SJSA1 (cell line): ENCODE measurements around the gene ARFGEF3. TPM values are rescaled to one million over a fixed set of nuclear protein-coding genes. Genes with fewer than 3 reads are reported as not detected.
"Not testable (repeated sequence)": the region's sequence is repeated elsewhere in the genome, so short reads cannot be mapped to it uniquely, and the experiment has no call there.

ENCODE experiments used
- DNase-seq, 2 experiments: peaks; one replicate each; pipeline ENCODE4 v3.0.0-alpha.2; 2015 to 2020; ENCODE audit warnings: low spot score in 2 of 2, low read depth in 1 of 2
- H3K27ac ChIP-seq: fragments of 250-450 bp; sonication (Bioruptor Pico); 2 replicates; pipeline ENCODE4 v1.5.1; 2020; ENCODE audit warnings: mild to moderate bottlenecking, moderate library complexity
- H3K27me3 ChIP-seq: fragments of 250-450 bp; sonication (Bioruptor Pico); replicated peaks from 2 replicates; pipeline ENCODE4 v1.5.1; 2020; ENCODE audit warnings: mild to moderate bottlenecking, moderate library complexity
- H3K36me3 ChIP-seq: fragments of 250-450 bp; sonication (Bioruptor Pico); 2 replicates; pipeline ENCODE4 v1.5.1; 2020; ENCODE audit warnings: mild to moderate bottlenecking
- H3K4me1 ChIP-seq: fragments of 250-450 bp; sonication (Bioruptor Pico); replicated peaks from 2 replicates; pipeline ENCODE4 v1.6.1; 2021; ENCODE audit warnings: mild to moderate bottlenecking
- H3K4me3 ChIP-seq: fragments of 250-450 bp; sonication (Bioruptor Pico); 2 replicates; pipeline ENCODE4 v1.5.1; 2020; ENCODE audit warnings: mild to moderate bottlenecking
- H3K9me3 ChIP-seq: fragments of 250-450 bp; sonication (Bioruptor Pico); replicated peaks from 2 replicates; pipeline ENCODE4 v1.5.1; 2020; ENCODE audit warnings: mild to moderate bottlenecking
- total RNA-seq: library from RNA; depleted of rRNA; stranded (reverse); fragments of >200 nt; shearing (Covaris generic); gene quantifications from 2 replicates; pipeline ENCODE4 v1.2.3, GENCODE V29; 2014

ARFGEF3 gene
- total RNA-seq, 1 experiment from 2014 or later: not detected

DNA sequence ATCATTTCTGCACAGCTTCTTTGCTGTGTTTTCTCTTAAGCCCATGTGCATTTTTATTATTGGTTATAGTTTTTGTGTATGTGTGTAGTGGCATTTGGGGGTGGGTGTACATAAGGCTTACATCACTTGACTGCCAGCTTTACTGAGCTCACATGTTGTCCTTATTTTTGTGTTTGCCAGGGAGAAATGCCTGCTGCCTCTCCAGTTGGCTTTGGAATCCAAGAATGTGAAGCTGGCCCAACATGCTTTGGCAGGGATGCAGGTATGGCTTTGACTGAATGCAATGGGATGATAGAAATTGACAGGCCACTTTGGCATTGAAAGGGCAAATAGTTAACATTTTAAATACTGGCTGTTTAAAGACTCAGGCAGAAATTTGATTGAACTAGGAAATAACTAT, 45.1 kb downstream of the ARFGEF3 start:
- Histone ChIP-seq H3K27ac (no peak overlapping the region), H3K4me3 (no peak overlapping the region), H3K4me1 (no peaks in the 10 kb centered on the region), H3K27me3 (no peaks in the 10 kb centered on the region; the same call in 1 of the 2 replicates), H3K36me3 (no peaks in the 10 kb centered on the region), H3K9me3 (no peaks in the 10 kb centered on the region)
- no peak for DNase-seq

DNA sequence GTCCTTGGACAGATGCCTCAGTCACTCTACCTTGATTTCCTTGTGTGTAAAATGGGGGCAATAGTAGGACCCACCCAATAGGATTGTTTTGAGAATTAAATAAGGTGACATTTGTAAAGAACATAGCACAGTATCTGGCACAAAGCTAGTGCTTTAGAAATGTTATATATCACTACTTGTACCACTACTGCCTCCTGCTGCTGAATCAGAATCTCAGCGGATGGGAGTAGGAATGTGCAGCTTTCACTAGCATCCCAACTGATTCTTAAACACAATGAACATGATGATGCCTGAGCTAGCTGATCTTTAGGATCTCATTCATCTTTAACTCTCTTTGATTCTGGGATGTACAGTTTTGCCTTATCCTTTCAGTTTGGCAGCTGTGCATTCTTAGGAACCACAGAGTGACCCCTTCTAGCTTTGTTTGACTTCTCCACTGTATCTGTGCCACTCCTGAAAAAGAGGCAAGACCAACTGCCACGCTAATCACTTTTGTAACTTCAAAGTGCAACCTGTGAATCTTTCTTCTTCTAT, 49.4 kb downstream of the ARFGEF3 start:
- Histone ChIP-seq H3K36me3 (no peaks in the 10 kb centered on the region), H3K9me3 (no peaks in the 10 kb centered on the region), H3K4me1 (no peaks in the 10 kb centered on the region), H3K27ac (no peak overlapping the region), H3K27me3 (no peaks in the 10 kb centered on the region; the same call in 1 of the 2 replicates), H3K4me3 (no peak overlapping the region)
- no peak for DNase-seq

DNA sequence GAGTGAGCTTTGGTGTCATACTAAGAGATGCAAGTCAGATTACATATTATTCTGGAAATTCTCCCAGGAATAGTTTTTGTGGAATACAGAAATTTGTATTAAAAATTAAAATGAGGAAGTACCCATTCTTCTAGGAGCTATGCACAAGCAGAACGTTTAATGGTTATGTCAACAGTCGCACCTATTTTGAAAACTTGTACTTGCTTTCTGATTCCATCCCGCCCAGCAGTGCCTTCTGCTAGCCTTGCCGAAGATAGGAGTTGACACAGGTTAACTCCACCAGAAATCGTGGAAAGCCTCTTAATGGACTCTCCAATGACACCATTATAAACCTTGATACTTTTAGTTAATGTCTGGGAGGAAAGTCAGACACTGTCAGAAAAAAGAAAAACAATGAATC, 49.9 kb downstream of the ARFGEF3 start:
- Histone ChIP-seq H3K9me3 (no peaks in the 10 kb centered on the region), H3K4me3 (no peak overlapping the region)

DNA sequence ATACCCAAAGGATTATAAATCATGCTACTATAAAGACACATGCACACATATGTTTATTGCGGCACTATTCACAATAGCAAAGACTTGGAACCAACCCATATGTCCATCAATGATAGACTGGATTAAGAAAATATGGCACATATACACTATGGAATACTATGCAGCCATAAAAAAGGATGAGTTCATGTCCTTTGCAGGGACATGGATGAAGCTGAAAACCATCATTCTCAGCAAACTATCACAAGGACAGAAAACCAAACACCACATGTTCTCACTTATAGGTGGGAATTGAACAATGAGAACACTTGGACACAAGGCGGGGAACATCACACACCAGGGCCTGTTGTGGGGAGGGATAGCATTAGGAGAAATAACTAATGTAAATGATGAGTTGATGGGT, 50.8 kb downstream of the ARFGEF3 start:
- not testable (repeated sequence) for H3K4me3 ChIP-seq, H3K27me3 ChIP-seq, H3K9me3 ChIP-seq, H3K36me3 ChIP-seq, H3K27ac ChIP-seq, DNase-seq, H3K4me1 ChIP-seq

More for the DNA sequence above, 49.9 kb downstream of the ARFGEF3 start:
- no peaks in the 10 kb centered on the region for H3K4me1 ChIP-seq
- H3K27ac ChIP-seq: no peak overlapping the region
- DNase-seq: no peak
- H3K36me3 ChIP-seq: no peaks in the 10 kb centered on the region
- H3K27me3 ChIP-seq: no peaks in the 10 kb centered on the region; the same call in 1 of the 2 replicates

DNA sequence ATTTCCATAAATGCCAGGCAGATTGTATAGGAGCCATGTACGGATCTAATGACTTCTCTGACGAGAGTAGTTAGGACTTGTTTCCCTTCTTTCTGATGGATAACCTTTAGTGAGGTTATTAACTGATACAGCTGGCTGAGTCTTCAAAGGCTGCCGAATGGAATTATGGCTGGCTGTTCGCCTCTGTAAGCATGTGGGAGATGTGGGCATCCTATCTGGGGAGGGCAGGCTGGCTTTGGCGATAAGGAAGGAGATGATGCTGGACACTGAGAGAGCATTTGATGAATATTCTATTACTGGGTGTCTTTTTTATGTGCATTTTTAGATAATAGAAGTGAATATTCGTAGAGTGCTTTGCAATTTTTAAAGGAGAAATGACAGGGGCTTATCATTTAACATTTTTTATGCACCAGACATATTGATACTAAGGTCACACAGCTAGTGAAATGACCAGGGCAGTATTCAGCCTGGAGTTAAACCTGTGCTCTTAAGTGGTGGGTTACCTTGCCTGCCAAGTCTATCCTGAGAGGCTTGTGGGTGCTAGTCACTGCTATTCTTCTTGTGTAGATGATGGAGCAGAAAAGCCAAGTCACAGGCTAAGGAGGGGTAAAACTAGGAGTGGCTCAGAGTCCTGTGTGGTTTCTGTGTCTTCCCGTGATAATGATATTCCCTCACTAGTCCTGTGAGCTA, 53.5 kb downstream of the ARFGEF3 start:
- H3K9me3 ChIP-seq: no peaks in the 10 kb centered on the region
- no peak for DNase-seq
- no peaks in the 10 kb centered on the region; the same call in 1 of the 2 replicates for H3K27me3 ChIP-seq
- H3K36me3 ChIP-seq: no peaks in the 10 kb centered on the region
- H3K4me1 ChIP-seq: no peaks in the 10 kb centered on the region
- no peak overlapping the region for H3K27ac ChIP-seq
- no peak overlapping the region for H3K4me3 ChIP-seq

DNA sequence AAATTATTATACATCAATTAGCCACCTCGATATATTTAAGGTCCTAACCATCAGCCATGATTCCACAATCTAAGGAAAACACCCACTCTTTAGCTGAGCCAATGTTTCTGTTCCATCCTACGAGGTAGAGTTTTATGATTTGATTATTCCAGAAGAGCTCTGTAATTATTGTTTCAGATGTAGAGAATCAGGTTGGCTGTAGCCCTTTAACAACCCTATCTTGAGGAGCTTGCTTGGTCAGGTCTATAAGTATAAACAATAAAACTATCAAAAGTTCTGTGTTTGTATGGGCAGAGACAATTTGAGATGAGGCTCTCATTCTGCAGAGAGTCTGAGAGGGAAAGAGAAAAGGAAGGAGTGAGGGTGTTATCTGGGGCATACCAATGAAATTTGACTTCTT, 56.7 kb downstream of the ARFGEF3 start, which contains the start of gene PBOV1:
TSS of gene PBOV1 (minus strand) at position 43 of the 400 bp plus-strand sequence. CDS start 96 bp downstream, outside the sequence.
- H3K9me3 ChIP-seq: no peaks in the 10 kb centered on the region
- no peak for DNase-seq
- no peak within 1 kb of the TSS for H3K27ac ChIP-seq
- no peaks in the 10 kb centered on the region for H3K4me1 ChIP-seq
- no peaks in the 10 kb centered on the region; the same call in 1 of the 2 replicates for H3K27me3 ChIP-seq
- no peaks in the 10 kb centered on the region for H3K36me3 ChIP-seq
- H3K4me3 ChIP-seq: no peak within 1 kb of the TSS

DNA sequence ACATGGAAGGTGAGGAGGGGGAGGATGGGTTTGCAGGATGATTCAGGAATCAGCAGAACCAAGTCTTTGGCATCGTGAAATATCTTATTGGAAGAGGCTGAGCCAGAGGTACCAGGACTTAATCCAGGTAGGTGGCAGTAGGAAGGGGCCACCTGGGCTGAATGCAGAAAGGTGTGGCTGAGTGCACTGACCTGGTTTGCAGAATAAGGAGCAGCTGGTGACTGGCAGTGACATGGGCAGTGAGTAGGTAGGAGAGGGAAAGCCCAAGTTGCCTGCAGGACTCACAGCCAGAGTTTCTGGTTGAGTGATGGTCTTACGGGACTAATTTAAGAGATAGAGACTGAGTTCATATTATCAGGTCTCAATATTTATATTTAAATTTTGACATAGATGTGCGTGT, 57.7 kb downstream of the ARFGEF3 start:
- H3K4me3 ChIP-seq: no peak overlapping the region
- DNase-seq: no peak
- H3K9me3 ChIP-seq: no peaks in the 10 kb centered on the region
- no peak overlapping the region for H3K27ac ChIP-seq
- H3K27me3 ChIP-seq: no peaks in the 10 kb centered on the region; the same call in 1 of the 2 replicates
- no peaks in the 10 kb centered on the region for H3K36me3 ChIP-seq
- no peaks in the 10 kb centered on the region for H3K4me1 ChIP-seq

DNA sequence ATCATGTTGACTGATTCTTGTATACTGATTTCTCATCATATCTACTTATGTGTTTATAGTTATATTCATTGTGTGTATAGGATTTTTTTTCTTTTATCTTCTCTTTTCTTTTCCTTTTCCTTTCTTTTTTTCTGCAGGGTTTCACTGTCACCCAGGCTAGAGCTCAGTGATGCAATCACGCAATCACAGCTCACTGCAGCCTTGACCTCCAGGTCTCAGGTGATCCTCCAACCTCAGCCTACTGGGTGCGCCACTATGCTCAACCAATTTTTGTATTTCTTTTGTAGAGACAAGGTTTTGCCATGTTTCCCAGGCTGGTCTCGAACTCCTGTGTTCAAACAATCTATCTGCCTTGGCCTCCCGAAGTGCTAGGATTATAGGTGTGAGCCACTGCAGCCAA, 58.2 kb downstream of the ARFGEF3 start:
- H3K36me3 ChIP-seq: no peaks in the 10 kb centered on the region
- no peaks in the 10 kb centered on the region for H3K9me3 ChIP-seq
- DNase-seq: no peak
- H3K27ac ChIP-seq: no peak overlapping the region
- H3K4me1 ChIP-seq: no peaks in the 10 kb centered on the region
- H3K27me3 ChIP-seq: no peaks in the 10 kb centered on the region; the same call in 1 of the 2 replicates
- no peak overlapping the region for H3K4me3 ChIP-seq

DNA sequence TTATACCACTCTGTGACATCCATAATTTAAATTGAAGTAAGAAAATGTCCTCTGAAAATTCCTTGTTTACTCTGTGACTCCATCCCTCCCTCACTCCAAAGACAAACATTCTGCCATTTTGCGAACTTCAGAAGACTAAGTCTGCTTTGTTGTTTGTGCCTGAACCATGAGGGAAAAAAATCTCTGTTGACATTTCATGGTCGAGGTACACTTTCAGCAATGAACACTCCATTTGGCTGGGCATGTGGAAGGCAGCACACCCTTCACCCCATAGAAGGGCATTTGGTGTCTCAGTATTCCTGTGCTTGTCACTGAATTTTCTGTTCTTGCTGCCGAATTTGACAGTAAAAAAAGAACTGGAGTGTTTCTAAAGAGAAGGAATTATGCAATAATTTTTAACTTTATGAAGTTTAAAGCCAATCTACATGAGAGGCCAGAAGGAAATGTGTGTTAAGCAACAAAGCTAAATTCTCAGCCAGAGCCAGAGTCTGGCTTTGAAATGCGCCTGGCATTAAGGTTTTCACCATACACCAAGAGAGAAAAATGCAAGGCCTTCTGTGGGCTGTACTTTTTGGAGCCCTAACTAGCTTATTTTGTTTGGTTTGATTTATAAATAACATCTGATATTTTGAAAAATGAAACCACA, 61.3 kb downstream of the ARFGEF3 start:
- Histone ChIP-seq H3K27me3 (no peaks in the 10 kb centered on the region; the same call in 1 of the 2 replicates), H3K36me3 (no peaks in the 10 kb centered on the region), H3K4me1 (no peaks in the 10 kb centered on the region), H3K4me3 (no peak overlapping the region), H3K27ac (no peak overlapping the region), H3K9me3 (no peaks in the 10 kb centered on the region)
- no peak for DNase-seq

DNA sequence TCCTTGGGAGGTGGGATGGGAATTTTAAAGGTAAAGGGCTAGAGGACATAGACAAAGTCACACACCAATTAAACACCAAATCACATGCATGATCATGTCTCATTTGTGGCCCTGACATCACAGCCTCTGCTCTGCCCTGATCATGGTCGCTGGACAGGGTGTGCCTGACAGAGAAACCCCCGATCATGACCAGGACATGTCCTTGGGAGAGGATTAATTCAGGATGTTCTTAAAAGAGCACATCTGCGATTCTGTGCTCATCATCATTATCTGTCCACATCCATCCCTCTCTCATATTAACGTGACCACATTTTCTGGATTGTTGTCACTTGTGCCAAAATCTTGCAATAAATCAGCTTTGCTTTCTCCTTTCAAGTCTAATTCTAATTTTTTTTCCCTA, 64.2 kb downstream of the ARFGEF3 start:
- Histone ChIP-seq H3K27me3 (peaks cover 4% of the 10 kb centered on the region), H3K27ac (no peak overlapping the region), H3K36me3 (no peaks in the 10 kb centered on the region), H3K9me3 (no peaks in the 10 kb centered on the region), H3K4me1 (no peaks in the 10 kb centered on the region), H3K4me3 (no peak overlapping the region)
- DNase-seq: no peak

DNA sequence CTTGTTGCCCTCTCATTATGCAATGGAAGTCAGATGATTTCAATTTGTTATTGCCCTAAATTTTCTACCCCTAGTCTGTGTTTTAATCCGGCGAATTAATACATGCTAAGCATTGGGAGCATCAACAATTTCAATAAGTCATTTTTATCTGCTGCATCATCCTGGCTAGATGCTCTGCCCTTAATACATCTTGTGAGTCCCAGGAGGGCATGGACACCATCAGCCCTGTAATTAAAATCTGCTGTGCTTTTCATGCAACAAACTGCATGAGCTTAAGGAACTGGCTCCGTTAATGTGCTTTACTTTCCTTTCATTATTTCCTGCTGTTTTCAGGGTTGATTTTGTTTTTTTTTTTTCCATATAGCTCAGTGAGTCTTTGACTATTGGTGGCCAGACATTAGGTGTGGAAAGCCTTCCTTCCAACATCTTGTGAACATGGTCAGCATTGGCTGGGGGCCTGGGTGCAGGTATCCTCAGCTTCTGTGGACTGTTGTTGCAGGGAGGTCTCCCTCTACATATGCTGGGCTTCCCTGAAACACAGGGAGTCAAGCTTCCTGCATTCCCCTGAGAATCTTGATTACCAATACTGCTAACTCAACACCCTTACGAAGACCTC, 65.1 kb downstream of the ARFGEF3 start:
- Histone ChIP-seq H3K4me3 (no peak overlapping the region), H3K36me3 (no peaks in the 10 kb centered on the region), H3K27ac (no peak overlapping the region), H3K27me3 (peaks cover 4% of the 10 kb centered on the region), H3K9me3 (no peaks in the 10 kb centered on the region), H3K4me1 (no peaks in the 10 kb centered on the region)
- no peak for DNase-seq

DNA sequence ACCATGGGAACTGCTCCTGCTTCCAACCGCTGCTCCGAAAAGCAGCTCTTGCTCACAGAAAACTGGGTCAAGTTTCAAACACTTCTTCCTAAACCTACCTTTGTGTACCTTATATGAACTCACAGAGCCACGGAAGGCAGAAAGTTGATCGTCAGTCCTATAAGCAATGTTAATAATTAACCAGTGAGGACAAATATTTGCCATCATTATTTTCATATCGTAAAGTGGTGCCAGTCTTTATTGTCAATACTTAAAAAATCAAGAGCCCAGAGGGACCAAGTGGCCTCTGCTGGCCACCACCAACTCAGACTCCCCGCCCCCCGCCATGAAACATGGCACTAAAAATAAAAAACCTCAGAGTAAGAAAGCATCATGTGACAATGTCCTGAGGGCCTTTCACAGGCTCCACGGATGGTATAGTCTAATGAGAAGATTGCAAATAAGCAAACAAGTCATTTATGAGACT, 65.6 kb downstream of the ARFGEF3 start:
- Histone ChIP-seq H3K4me1 (no peaks in the 10 kb centered on the region), H3K9me3 (no peaks in the 10 kb centered on the region), H3K36me3 (no peaks in the 10 kb centered on the region), H3K27ac (no peak overlapping the region), H3K27me3 (peaks cover 4% of the 10 kb centered on the region), H3K4me3 (no peak overlapping the region)
- DNase-seq: no peak

DNA sequence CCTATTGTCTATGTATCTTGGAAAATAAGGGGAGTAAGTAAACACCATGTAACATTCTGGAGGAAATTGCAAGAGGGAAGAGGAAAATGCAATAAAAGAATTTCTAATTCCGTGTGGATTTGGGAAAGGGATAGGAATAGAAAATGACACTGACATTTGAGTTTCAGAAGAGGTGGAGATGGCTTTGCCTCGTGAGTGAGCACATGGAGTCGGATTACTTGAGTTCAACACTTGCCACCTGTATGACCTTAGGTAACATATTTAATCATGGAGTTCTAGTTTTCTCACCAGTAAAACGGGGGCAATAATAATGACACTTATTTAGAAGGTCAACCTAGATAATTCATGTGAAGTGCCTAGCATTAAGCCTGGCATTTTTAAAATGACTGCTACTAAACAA, 67.3 kb downstream of the ARFGEF3 start:
- H3K36me3 ChIP-seq: no peaks in the 10 kb centered on the region
- peaks cover 8% of the 10 kb centered on the region for H3K27me3 ChIP-seq
- H3K4me3 ChIP-seq: no peak overlapping the region
- no peak overlapping the region for H3K27ac ChIP-seq
- DNase-seq: no peak
- no peaks in the 10 kb centered on the region for H3K4me1 ChIP-seq
- no peaks in the 10 kb centered on the region for H3K9me3 ChIP-seq

DNA sequence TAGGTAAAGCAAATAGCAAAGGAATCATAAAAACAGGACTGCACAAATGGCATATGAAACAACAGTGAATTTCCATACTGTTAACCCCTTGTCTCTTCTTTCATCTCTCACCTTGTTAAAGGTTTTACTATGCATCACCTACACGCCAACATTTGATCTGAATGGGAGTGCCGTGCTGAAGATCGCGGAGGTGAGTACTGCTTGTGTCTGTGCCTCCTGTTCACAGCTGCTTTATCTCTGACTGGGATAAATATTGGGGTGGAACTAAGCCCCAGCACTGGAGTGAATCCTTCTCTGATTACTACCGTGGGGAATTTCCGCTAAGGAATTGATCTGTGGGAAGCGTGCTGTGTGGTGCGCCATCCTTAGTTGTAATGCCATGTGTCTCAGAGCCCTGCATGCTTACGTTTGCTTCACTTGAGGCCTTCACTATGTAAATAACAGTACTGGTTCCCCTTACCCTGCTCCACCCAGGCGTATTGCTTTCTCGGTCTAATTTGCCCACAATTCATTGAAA, 68.0 kb downstream of the ARFGEF3 start:
- Histone ChIP-seq H3K4me1 (no peaks in the 10 kb centered on the region), H3K36me3 (no peaks in the 10 kb centered on the region), H3K27me3 (peaks cover 8% of the 10 kb centered on the region), H3K4me3 (no peak overlapping the region), H3K27ac (no peak overlapping the region), H3K9me3 (no peaks in the 10 kb centered on the region)
- DNase-seq: no peak
